HG03558 (cell line): ENCODE measurements around the gene EXTL1.

Experiments used
- ATAC-seq: cut with Tn5 transposase; IDR thresholded peaks from one replicate; pipeline ENCODE4 v1.9.1; 2021; ENCODE audit warnings: moderate number of reproducible peaks; ENCODE audit not compliant: unreplicated experiment; ENCODE audit errors: extremely low read depth

Gene EXTL1

GRCh38 chr1:25996966-25997827, 24.4 kb upstream of the EXTL1 start:
- ATAC-seq = no peak

- ATAC-seq = peak; percentile 89
These were observed 23.5 kb upstream of the EXTL1 start, which contains the start of gene PAFAH2 for GRCh38 chr1:25997828-25998761. Gene PAFAH2, minus strand, starts transcription at chr1:25998063. Its CDS starts 7,247 bp downstream, at chr1:25990816.

GRCh38 chr1:25999041-25999800, 22.4 kb upstream of the EXTL1 start:
- ATAC-seq = no peak

- no peak for ATAC-seq
These were observed 18.3 kb upstream of the EXTL1 start for GRCh38 chr1:26003262-26003661.

GRCh38 chr1:26003756-26004155, 17.8 kb upstream of the EXTL1 start:
- ATAC-seq = no peak

- ATAC-seq = no peak
These were observed 16.0 kb upstream of the EXTL1 start for GRCh38 chr1:26005434-26006105.

- no peak for ATAC-seq
These were observed 14.9 kb upstream of the EXTL1 start for GRCh38 chr1:26006710-26007109.

- ATAC-seq = no peak
These were observed 11.7 kb upstream of the EXTL1 start for GRCh38 chr1:26009796-26010447.

- no peak for ATAC-seq
These were observed 10.8 kb upstream of the EXTL1 start for GRCh38 chr1:26010825-26011224.

GRCh38 chr1:26012864-26013263, 8.7 kb upstream of the EXTL1 start:
- ATAC-seq = no peak

GRCh38 chr1:26014179-26014578, 7.4 kb upstream of the EXTL1 start:
- ATAC-seq = no peak

- ATAC-seq = no peak
These were observed 6.2 kb upstream of the EXTL1 start for GRCh38 chr1:26015358-26015757.

GRCh38 chr1:26016258-26016952, 5.2 kb upstream of the EXTL1 start:
- no peak for ATAC-seq

- ATAC-seq = no peak
These were observed 4.5 kb upstream of the EXTL1 start for GRCh38 chr1:26016953-26017545.

- no peak for ATAC-seq
These were observed 4.0 kb upstream of the EXTL1 start for GRCh38 chr1:26017606-26018005.

- no peak for ATAC-seq
These were observed 1.8 kb upstream of the EXTL1 start for GRCh38 chr1:26019641-26020315.

GRCh38 chr1:26020330-26020768, 1.2 kb upstream of the EXTL1 start:
- no peak for ATAC-seq
